K562 (cell line): ENCODE data around the gene COPB2. TPM values are rescaled to one million over a fixed set of nuclear protein-coding genes. Genes with fewer than 3 reads are reported as not detected.

Experiments
- ATF1 ChIP-seq, 2 experiments: fragments of 450-650 bp in 1 of 2; IDR thresholded peaks; 2 replicates each; pipeline ENCODE4 v1.6.1; 2016; ENCODE audit warnings: missing compliant biosample characterization in 1 of 2, missing genetic modification characterization in 1 of 2
- CREM ChIP-seq: IDR thresholded peaks from 2 replicates; pipeline ENCODE4 v1.6.1; 2014; ENCODE audit warnings: antibody characterized with exemption, low read depth
- GTF2A2 ChIP-seq: IDR thresholded peaks from 2 replicates; pipeline ENCODE4 v1.6.1; 2016; ENCODE audit warnings: mild to moderate bottlenecking, missing genetic modification characterization, missing compliant biosample characterization
- HDAC6 ChIP-seq: IDR thresholded peaks from 2 replicates; pipeline ENCODE4 v1.6.1; 2012; ENCODE audit warnings: low read depth, mild to moderate bottlenecking, control low read depth, inconsistent platforms, low read length, moderate library complexity
- HNRNPL ChIP-seq: fragments of 200-400 bp; formaldehyde crosslinking; IDR thresholded peaks from 2 replicates; pipeline ENCODE4 v1.6.1; 2017; ENCODE audit warnings: low read depth, mild to moderate bottlenecking, low read length
- JUND ChIP-seq, 2 experiments: IDR thresholded peaks; 2 replicates in 1 of 2; 3 replicates in 1 of 2; pipeline ENCODE4 v1.6.1; 2011; ENCODE audit warnings: borderline replicate concordance in 2 of 2, low read depth in 2 of 2, low read length in 2 of 2, improper control_type of control experiment in 1 of 2, missing biosample characterization in 1 of 2, missing genetic modification characterization in 1 of 2, missing genetic modification reagents in 1 of 2
- KAT2B ChIP-seq: IDR thresholded peaks from one replicate; pipeline ENCODE4 v1.6.1; 2012; ENCODE audit warnings: low read depth, mild to moderate bottlenecking, control low read depth, inconsistent platforms, low read length, moderate library complexity
- MAFF ChIP-seq: IDR thresholded peaks from 2 replicates; pipeline ENCODE4 v1.6.1; 2012; ENCODE audit warnings: low read length, improper control_type of control experiment
- SIN3A ChIP-seq, 2 experiments: fragments of 150-350 bp in 1 of 2; IDR thresholded peaks; 2 replicates each; pipeline ENCODE4 v1.6.1; 2011 to 2016; ENCODE audit warnings: borderline replicate concordance in 2 of 2, low read depth in 2 of 2, low read length in 2 of 2, mild to moderate bottlenecking in 2 of 2, moderate library complexity in 2 of 2; ENCODE audit not compliant: control insufficient read depth in 1 of 2
- SIN3B ChIP-seq: fragments of 450-650 bp; IDR thresholded peaks from 2 replicates; pipeline ENCODE4 v1.6.1; 2017; ENCODE audit warnings: low read depth, mild to moderate bottlenecking, moderate library complexity
- SP1 ChIP-seq: sonication (generic); formaldehyde crosslinking; IDR thresholded peaks from 2 replicates; pipeline ENCODE4 v1.8.1; 2022; ENCODE audit warnings: mild to moderate bottlenecking, missing genetic modification reagents
- TCF7L2 ChIP-seq: fragments of 150-350 bp; IDR thresholded peaks from 2 replicates; pipeline ENCODE4 v1.6.1; 2016; ENCODE audit warnings: low read depth, mild to moderate bottlenecking, low read length, moderate library complexity
- ZC3H8 ChIP-seq: fragments of 450-650 bp; IDR thresholded peaks from 2 replicates; pipeline ENCODE4 v1.6.1; 2017
- ZNF511 ChIP-seq: sonication (generic); formaldehyde crosslinking; IDR thresholded peaks from 2 replicates; pipeline ENCODE4 v1.8.0; 2022; ENCODE audit warnings: mild to moderate bottlenecking, missing genetic modification reagents
- ZNF609 ChIP-seq: sonication (generic); formaldehyde crosslinking; IDR thresholded peaks from 2 replicates; pipeline ENCODE4 v1.8.1; 2023; ENCODE audit warnings: missing genetic modification reagents, mild to moderate bottlenecking, borderline replicate concordance
- ZNF699 ChIP-seq: fragments of 250-450 bp; sonication (Bioruptor Pico); IDR thresholded peaks from 2 replicates; pipeline ENCODE4 v1.8.0; 2021; ENCODE audit warnings: mild to moderate bottlenecking, moderate library complexity; ENCODE audit not compliant: insufficient replicate concordance
- ZNF780A ChIP-seq: fragments of 250-450 bp; sonication (Bioruptor Pico); IDR thresholded peaks from 2 replicates; pipeline ENCODE4 v1.5.0; 2021; ENCODE audit warnings: mild to moderate bottlenecking
- ZZZ3 ChIP-seq: fragments of 450-650 bp; IDR thresholded peaks from 2 replicates; pipeline ENCODE4 v1.6.1; 2016; ENCODE audit warnings: antibody characterized with exemption, mild to moderate bottlenecking, moderate library complexity
- polyA plus RNA-seq, 8 experiments: library from polyadenylated mRNA; depleted of rRNA in 4 of 8; stranded (reverse) in 5 of 8; unstranded in 3 of 8; fragments of >200 nt; fragmentation: Nextera tagmentation in 2 of 8; fragmentation: Illumina TruSeq in 1 of 8; extraction: Ambion mirVana in 2 of 8; extraction: Trizol in 1 of 8; gene quantifications; 2 replicates each; pipeline versions ENCODE4 v1.2.1 to v1.2.3, GENCODE V29; 2011 to 2014; ENCODE audit warnings: inconsistent platforms in 1 of 8, missing spikeins in 1 of 8
- total RNA-seq, 7 experiments: library from RNA; depleted of rRNA in 6 of 7; stranded (reverse); fragments of >200 nt in 6 of 7; fragmentation: Illumina TruSeq in 2 of 7; extraction: Trizol in 2 of 7; gene quantifications; 2 replicates each; pipeline versions ENCODE4 v1.2.1 to v1.2.3, GENCODE V29; 2011 to 2021; ENCODE audit warnings: low replicate concordance in 1 of 7
- TF ChIP-seq, protein P1 (sequence below): fragments of 250-450 bp; sonication (Bioruptor Pico); IDR thresholded peaks from 2 replicates; pipeline ENCODE4 v1.8.0; 2022; ENCODE audit warnings: inconsistent platforms

Gene COPB2
- total and polyA plus RNA-seq, 9 of the 15 experiments (the other 6 are each of a cell fraction or from before 2014, with no cell fraction given) = 64.3 to 189 (median 130) TPM

GRCh38 chr3:139389552-139390368 lies at the start of gene COPB2 (continued):
- TF ChIP-seq ZNF609 (CRISPR knock-in tag) = no peak
- no peak for TF ChIP-seq GTF2A2 (tag)
- peak; percentile 76; the same call in 1 of the 2 replicates for TF ChIP-seq MAFF
- TF ChIP-seq ZNF511 (CRISPR knock-in tag) = no peak; the same call in 1 of the 2 replicates
- no peak for TF ChIP-seq ZZZ3
- TF ChIP-seq CREM = peak; percentile 92
- TF ChIP-seq SIN3B = no peak
- 0 out of 2 replicates have a peak, but pooled peaks have one; percentile 2 for TF ChIP-seq ATF1 (CRISPR knock-in tag; IDR thresholded peaks at IDR 0.05)
- peak; percentile 95 for TF ChIP-seq ATF1 (tag; IDR thresholded peaks at IDR 0.05)
- no peak for TF ChIP-seq ZC3H8
- TF ChIP-seq JUND (IDR thresholded peaks at IDR 0.05; ENCODE audit: borderline replicate concordance, low read depth, low read length) = peak; percentile 66
- TF ChIP-seq JUND (tag; IDR thresholded peaks at IDR 0.05; ENCODE audit: borderline replicate concordance, low read depth, low read length) = peak; percentile 8; the same call in 1 of the 3 replicates
- peak; percentile 63 to 70; a peak in 1 of 4 replicates for TF ChIP-seq SIN3A (IDR thresholded peaks at IDR 0.05; ENCODE audit: borderline replicate concordance in 2 of 2, control insufficient read depth in 1 of 2, low read depth in 2 of 2, low read length in 2 of 2)
- no peak for TF ChIP-seq TCF7L2
- TF ChIP-seq KAT2B = no peak
- no peak for TF ChIP-seq HDAC6
- TF ChIP-seq ZNF780A (CRISPR knock-in tag) = no peak
- no peak for TF ChIP-seq HNRNPL
- TF ChIP-seq, protein P1, sequence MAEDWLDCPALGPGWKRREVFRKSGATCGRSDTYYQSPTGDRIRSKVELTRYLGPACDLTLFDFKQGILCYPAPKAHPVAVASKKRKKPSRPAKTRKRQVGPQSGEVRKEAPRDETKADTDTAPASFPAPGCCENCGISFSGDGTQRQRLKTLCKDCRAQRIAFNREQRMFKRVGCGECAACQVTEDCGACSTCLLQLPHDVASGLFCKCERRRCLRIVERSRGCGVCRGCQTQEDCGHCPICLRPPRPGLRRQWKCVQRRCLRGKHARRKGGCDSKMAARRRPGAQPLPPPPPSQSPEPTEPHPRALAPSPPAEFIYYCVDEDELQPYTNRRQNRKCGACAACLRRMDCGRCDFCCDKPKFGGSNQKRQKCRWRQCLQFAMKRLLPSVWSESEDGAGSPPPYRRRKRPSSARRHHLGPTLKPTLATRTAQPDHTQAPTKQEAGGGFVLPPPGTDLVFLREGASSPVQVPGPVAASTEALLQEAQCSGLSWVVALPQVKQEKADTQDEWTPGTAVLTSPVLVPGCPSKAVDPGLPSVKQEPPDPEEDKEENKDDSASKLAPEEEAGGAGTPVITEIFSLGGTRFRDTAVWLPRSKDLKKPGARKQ (CRISPR knock-in tag) = no peak
- TF ChIP-seq SP1 = peak; percentile 88; the same call in 1 of the 2 replicates
- TF ChIP-seq ZNF699 (CRISPR knock-in tag) = no peak
